ENCODE measurements around the gene ASPA. TPM values are rescaled to one million over a fixed set of nuclear protein-coding genes. Genes with fewer than 3 reads are reported as not detected.

ASPA gene
- total RNA-seq, 1 donor from 2014 or later = not detected

DNA sequence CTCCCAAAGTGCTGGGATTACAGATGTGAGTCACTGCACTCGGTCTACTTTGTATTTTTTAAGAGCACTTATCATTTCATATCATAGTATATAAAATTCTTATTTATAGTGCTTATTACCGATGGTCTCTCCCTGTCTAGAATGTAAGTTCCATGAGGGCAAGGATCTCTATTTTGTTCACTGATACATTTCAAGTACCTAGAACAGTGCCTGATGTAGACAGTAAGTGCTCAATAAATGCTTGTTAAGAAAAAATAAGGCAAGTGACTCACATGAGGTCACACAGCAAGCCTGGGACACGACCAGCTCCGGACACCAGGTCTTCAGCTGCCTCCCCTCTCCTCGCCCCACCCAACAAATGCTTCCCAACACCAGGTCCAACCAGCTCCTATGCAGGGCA, 58.0 kb downstream of the ASPA start:
- Mint-ChIP-seq H3K36me3 (no peaks in the 10 kb centered on the region), H3K27ac (no peak overlapping the region), H3K4me3 (no peak overlapping the region), H3K9me3 (no peaks in the 10 kb centered on the region), H3K4me1 (peaks cover 22% of the 10 kb centered on the region), H3K27me3 (ENCODE audit: low read depth) (no peaks in the 10 kb centered on the region)
- TF ChIP-seq, protein P1, sequence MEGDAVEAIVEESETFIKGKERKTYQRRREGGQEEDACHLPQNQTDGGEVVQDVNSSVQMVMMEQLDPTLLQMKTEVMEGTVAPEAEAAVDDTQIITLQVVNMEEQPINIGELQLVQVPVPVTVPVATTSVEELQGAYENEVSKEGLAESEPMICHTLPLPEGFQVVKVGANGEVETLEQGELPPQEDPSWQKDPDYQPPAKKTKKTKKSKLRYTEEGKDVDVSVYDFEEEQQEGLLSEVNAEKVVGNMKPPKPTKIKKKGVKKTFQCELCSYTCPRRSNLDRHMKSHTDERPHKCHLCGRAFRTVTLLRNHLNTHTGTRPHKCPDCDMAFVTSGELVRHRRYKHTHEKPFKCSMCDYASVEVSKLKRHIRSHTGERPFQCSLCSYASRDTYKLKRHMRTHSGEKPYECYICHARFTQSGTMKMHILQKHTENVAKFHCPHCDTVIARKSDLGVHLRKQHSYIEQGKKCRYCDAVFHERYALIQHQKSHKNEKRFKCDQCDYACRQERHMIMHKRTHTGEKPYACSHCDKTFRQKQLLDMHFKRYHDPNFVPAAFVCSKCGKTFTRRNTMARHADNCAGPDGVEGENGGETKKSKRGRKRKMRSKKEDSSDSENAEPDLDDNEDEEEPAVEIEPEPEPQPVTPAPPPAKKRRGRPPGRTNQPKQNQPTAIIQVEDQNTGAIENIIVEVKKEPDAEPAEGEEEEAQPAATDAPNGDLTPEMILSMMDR (IDR thresholded peaks at IDR 0.05; ENCODE audit: unreplicated experiment) = no peak
- no peak for DNase-seq (ENCODE audit: low spot score in 2 of 2, unreplicated experiment in 2 of 2)

DNA sequence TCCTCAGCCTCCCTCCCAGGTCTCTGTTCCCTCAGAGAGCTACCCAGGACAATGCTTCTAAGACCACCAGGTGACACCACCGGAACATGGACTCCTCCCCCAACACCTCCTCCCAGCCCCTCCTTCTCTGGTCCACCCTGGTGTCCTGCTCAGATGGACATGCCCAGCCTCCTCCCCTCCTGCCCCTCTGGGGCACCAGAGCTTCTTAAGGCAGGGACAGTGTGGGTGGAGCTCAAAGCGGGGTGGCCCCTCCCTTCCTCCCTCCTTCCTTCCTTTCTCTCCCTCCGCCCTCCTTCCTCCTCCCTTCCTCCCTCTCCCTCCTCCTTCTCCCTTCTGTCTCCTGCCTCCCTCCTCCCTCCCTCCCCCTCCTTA, 59.1 kb downstream of the ASPA start:
- Mint-ChIP-seq H3K4me3 (peak overlapping the region; percentile 22), H3K9me3 (no peaks in the 10 kb centered on the region), H3K27ac (no peak overlapping the region)

DNA sequence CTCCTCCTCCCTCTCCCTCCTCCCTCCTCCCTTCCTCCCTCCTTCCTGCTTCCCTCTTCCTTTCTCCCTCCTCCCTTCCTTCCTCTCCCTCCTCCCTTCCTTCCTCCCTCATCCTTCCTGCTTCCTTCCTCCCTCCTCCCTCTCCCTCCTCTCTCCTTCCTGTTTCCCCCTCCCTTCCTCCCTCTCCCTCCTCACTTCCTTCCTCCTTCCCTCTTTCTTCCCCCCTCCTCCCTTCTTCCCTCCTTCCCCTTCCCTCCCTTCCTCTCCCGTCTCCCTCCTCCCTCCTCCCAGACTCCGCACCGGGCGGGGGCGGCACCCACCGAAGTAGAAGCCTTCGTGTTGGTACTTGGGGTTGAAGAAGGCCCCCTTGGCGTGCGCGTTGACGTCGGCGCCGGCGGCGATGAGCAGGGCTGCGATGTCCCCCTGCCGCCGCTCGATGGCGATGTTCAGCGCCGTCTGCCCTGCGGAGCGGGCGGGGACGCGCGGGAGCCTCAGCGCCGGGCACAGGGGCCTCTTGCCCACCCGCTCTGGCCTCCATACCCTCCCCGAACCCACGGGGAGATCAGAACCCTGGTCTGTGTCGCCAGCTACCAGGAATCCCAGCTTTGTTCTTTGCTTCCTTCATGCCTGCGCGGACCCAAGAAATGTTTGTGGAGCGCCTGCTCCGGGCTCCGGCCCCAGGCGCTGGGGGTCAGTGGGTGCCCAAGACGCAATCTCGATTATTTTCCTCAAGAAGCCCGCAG, 59.6 kb downstream of the ASPA start:
- no peaks in the 10 kb centered on the region for H3K9me3 Mint-ChIP-seq
- H3K27ac Mint-ChIP-seq = peak overlapping the region; percentile 39
- peaks cover 11% of the 10 kb centered on the region for H3K4me1 Mint-ChIP-seq
- H3K36me3 Mint-ChIP-seq = no peaks in the 10 kb centered on the region
- peak overlapping the region; percentile 77 for H3K4me3 Mint-ChIP-seq
- DNase-seq (ENCODE audit: low spot score in 2 of 2, unreplicated experiment in 2 of 2) = peak; percentile 59 to 81
- TF ChIP-seq, protein P1 (IDR thresholded peaks at IDR 0.05; ENCODE audit: unreplicated experiment) = peak; percentile 55
- H3K27me3 Mint-ChIP-seq (ENCODE audit: low read depth) = no peaks in the 10 kb centered on the region

More for the DNA sequence above, 59.1 kb downstream of the ASPA start:
- no peaks in the 10 kb centered on the region for H3K27me3 Mint-ChIP-seq (ENCODE audit: low read depth)
- no peak for DNase-seq (ENCODE audit: low spot score in 2 of 2, unreplicated experiment in 2 of 2)
- TF ChIP-seq, protein P1 (IDR thresholded peaks at IDR 0.05; ENCODE audit: unreplicated experiment) = no peak
- peaks cover 17% of the 10 kb centered on the region for H3K4me1 Mint-ChIP-seq
- H3K36me3 Mint-ChIP-seq = no peaks in the 10 kb centered on the region

DNA sequence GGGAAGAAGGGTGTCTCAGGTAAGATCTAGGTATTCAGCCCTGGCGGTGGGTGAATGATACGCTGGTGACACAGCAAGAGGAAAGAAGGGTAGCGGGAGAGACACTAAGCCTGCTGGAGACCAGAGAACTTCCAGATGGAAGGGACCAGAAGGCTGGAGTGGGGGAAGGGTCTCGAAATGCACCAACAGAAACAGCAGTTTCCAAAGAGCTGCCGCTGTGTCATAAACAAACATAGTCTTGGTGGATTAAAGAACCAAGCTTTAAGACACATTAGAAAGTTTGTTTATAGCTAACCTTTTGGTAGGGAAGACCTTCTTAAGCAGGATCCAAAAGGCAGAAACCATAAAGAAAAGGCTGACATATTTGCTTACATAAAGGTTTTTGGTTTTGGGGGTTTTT, 60.9 kb downstream of the ASPA start:
- no peaks in the 10 kb centered on the region for H3K36me3 Mint-ChIP-seq
- peaks cover 10% of the 10 kb centered on the region for H3K4me1 Mint-ChIP-seq
- no peak for DNase-seq (ENCODE audit: low spot score in 2 of 2, unreplicated experiment in 2 of 2)
- H3K27me3 Mint-ChIP-seq (ENCODE audit: low read depth) = no peaks in the 10 kb centered on the region
- TF ChIP-seq, protein P1 (IDR thresholded peaks at IDR 0.05; ENCODE audit: unreplicated experiment) = no peak
- H3K27ac Mint-ChIP-seq = no peak overlapping the region
- no peaks in the 10 kb centered on the region for H3K9me3 Mint-ChIP-seq
- H3K4me3 Mint-ChIP-seq = peak overlapping the region; percentile 77

DNA sequence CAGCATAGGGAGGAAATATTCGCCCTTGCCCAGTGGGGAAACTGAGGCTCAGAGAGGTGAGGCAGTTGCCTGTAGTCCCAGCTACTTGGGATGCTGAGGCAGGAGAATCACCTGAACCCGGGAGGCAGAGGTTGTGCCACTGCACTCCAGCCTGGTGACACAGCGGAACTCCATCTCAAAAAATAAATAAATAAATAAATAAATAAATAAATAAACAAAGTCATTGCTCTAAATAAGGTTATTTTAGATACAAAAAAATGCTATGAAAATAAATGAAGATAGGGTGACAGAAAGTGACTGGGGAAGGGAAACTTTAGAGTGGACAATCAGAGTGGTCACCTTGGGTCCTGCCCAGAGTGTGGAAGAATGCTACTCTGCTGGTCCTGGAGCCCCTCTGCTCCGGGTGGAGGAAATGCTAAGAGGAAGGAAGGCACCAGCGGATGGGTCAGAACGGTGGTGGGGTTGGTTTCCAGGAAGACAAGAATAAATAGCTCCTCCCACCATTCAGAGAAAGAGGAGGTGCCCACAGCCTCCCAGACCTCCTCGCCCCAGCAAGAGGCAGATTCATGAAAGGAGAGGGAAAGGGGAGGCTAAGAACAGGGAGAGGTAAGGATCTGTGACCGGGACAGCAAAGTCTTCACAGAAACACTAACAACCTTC, 64.2 kb downstream of the ASPA start:
- TF ChIP-seq, protein P1 (IDR thresholded peaks at IDR 0.05; ENCODE audit: unreplicated experiment) = no peak
- Mint-ChIP-seq H3K9me3 (no peaks in the 10 kb centered on the region), H3K4me3 (no peak overlapping the region), H3K27ac (no peak overlapping the region), H3K4me1 (peaks cover 10% of the 10 kb centered on the region), H3K27me3 (ENCODE audit: low read depth) (peaks cover 7% of the 10 kb centered on the region), H3K36me3 (no peaks in the 10 kb centered on the region)
- no peak for DNase-seq (ENCODE audit: low spot score in 2 of 2, unreplicated experiment in 2 of 2)

All from mesothelial cell of epicardium (in vitro differentiated cells).